ENCODE results near the gene SLMAP.

The SLMAP gene

DNA sequence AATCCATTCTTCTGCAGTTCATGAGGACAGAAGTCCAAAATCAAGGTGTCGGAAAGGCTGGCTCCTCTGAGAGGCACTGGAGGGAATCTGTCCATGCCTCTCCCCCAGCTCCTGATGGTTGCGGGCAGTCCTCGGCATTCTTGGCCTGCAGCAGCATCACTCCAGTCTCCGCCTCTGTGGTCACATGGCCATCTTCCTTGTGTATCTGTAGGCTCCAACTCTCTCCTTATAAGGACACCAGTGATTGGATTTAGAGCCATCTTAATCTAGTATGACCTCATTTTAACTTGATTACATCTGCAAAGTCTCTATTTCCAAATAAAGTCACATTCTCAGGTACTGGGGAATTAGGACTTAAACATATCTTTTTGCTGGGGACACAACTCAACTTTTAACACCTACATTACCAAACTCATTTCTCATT is 196.1 kb downstream of the SLMAP start:
- TF ChIP-seq, protein P1, sequence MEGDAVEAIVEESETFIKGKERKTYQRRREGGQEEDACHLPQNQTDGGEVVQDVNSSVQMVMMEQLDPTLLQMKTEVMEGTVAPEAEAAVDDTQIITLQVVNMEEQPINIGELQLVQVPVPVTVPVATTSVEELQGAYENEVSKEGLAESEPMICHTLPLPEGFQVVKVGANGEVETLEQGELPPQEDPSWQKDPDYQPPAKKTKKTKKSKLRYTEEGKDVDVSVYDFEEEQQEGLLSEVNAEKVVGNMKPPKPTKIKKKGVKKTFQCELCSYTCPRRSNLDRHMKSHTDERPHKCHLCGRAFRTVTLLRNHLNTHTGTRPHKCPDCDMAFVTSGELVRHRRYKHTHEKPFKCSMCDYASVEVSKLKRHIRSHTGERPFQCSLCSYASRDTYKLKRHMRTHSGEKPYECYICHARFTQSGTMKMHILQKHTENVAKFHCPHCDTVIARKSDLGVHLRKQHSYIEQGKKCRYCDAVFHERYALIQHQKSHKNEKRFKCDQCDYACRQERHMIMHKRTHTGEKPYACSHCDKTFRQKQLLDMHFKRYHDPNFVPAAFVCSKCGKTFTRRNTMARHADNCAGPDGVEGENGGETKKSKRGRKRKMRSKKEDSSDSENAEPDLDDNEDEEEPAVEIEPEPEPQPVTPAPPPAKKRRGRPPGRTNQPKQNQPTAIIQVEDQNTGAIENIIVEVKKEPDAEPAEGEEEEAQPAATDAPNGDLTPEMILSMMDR (IDR thresholded peaks at IDR 0.05; ENCODE audit: extremely low read depth, missing control alignments) = no peak

DNA sequence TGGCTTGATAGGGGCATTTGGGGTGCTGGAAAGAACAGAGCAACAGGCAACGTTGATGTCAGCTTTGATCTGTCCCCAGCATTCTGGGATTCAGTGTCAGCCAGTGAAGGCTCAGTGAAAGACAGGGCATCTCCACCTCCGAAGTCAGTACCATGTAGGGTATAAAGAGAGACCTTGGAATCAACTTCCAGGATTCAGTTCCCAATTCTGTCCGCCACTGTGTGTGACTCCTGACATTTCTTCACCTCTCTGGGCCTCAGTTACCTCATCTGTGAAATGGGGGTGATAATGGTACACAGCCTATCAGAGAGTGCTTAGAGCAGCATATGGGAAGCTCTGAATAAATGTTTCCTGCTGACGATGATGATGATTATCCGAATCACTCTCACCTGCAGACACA is 196.5 kb downstream of the SLMAP start:
- TF ChIP-seq, protein P1 (IDR thresholded peaks at IDR 0.05; ENCODE audit: extremely low read depth, missing control alignments) = no peak
- DNase-seq (ENCODE audit: low spot score) = no peak

More for the DNA sequence above, 196.1 kb downstream of the SLMAP start:
- DNase-seq (ENCODE audit: low spot score) = no peak

DNA sequence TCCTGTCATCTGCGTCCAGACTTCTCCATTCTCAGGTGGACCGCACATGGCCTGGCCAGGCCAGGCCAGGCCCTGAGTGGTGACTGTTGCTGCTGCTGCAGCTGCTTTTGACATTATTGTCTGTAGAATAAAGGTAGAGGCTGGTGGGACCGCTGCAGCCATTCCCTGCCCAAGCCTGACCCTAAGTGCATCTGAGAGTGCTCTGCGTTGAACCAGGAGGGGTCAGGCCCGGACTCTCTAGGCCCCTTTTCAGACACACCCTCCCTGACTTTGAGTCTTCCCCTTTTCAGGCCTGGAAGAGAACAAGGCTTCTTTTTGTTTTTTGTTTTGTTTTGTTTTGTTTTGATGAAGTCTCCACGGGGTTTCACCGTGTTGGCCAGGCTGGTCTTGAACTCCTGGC is 197.5 kb downstream of the SLMAP start:
- TF ChIP-seq, protein P1 (IDR thresholded peaks at IDR 0.05; ENCODE audit: extremely low read depth, missing control alignments) = no peak
- no peak for DNase-seq (ENCODE audit: low spot score)

DNA sequence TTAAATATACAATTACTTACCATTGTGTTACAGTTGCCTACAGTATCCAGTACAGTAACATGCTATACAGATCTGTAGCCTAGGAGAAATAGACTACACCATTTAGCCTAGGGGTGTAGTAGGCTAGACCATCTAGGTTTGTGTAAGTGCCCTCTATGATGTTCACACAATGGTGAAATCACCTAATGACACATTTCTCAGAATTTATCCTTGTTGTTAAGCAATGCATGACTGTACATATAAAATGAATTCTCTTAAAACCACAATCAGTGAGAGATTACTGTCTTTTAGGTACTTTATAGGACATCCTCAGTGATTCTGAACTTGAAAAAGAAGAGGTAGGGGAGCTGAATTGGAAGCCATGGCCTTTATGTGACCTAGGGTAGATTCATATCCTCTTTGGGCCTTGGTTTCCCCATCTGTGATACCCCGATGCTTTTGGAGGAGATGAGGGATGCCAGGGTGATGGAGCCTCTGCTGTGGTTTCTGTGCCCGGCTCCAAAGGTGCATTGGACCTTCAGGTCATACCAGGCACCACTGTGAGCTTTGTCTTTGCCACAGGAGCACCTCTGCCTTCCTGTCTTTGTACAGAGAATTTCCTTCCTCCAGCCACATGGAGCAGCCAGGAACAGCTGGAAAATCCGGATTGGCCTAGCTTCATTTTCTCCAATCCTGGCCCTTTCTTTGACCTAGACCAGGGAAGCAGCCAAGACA is 200.2 kb downstream of the SLMAP start:
- TF ChIP-seq, protein P1 (IDR thresholded peaks at IDR 0.05; ENCODE audit: extremely low read depth, missing control alignments) = no peak
- no peak for DNase-seq (ENCODE audit: low spot score)

DNA sequence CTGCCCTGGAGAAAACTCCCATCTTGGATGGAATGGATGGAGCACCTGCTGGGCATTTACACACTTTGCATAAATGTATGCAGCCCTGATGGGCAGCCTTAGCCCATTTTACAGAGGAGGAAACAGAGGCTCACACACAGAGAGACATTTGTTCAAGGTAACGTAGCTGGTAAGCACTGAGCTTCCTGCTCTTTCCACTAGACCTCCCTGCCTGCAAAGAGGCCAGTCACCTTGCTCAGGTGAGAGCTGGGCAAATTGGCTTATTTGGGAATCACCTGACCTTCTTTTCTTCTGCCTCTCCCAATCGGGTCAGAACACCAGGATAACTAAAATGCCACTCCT is 200.7 kb downstream of the SLMAP start:
- TF ChIP-seq, protein P1 (IDR thresholded peaks at IDR 0.05; ENCODE audit: extremely low read depth, missing control alignments) = no peak

DNA sequence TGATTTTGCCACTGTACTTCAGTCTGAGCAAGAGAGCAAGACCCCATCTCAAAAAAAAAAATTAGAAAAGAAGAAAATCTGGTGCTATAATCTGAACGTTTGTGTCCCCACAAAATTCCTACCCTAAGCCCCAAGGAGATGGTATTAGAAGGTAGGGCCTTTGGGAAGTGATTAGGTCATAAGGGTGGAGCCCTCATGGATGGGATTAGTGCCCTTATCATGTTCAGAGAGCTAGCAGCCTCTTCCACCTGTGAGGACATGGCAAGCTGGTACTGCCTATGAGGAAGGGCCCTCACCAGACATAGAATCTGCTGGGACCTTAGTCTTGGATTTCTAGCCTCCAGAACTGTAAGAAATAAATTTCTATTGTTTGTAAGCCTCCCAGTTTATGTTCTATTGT is 201.7 kb downstream of the SLMAP start:
- no peak for DNase-seq (ENCODE audit: low spot score)
- TF ChIP-seq, protein P1 (IDR thresholded peaks at IDR 0.05; ENCODE audit: extremely low read depth, missing control alignments) = no peak

More for the DNA sequence above, 200.7 kb downstream of the SLMAP start:
- DNase-seq (ENCODE audit: low spot score) = no peak

DNA sequence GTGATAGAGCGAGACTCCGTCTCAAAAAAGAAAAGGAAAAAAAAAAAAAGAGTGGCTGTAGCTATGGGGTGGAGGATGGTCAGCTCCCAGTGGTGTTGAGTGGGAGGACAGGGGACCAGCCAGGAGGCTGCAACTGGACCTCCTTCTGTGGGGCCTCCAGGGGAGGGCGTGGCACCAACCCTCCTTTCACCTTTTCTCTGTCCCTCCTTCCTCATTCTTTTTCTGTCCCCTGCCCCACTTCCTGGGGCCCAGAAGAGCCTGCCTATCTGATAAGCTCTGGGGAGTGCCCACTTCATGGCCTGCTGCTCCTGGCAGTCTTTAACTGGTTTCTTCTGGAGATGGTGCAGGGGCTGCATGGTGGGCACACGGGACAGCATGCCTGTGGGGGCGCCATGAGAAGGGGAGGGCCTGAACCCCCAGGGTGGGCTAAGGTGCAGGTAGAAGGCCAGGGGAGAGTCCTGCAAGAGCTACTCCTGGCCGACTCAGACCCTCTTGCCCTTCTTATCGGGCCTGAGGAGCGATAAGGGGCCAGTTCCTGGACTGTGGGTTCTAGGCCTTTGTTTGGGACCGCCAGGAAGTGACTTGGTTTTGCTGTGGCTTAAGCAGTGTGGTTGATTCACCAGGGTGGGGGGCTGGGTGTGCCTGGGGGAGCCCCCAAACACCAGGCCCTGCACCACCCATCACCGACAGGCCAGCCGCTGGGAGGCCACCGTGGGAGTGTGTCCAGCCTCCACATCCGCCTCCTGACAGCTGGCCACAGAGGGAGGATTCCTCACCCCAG is 202.7 kb downstream of the SLMAP start:
- no peak for DNase-seq (ENCODE audit: low spot score)
- TF ChIP-seq, protein P1 (IDR thresholded peaks at IDR 0.05; ENCODE audit: extremely low read depth, missing control alignments) = no peak

Data from GM20000 (cell line).